ENCODE data around the gene EOGT.

The EOGT gene

DNA sequence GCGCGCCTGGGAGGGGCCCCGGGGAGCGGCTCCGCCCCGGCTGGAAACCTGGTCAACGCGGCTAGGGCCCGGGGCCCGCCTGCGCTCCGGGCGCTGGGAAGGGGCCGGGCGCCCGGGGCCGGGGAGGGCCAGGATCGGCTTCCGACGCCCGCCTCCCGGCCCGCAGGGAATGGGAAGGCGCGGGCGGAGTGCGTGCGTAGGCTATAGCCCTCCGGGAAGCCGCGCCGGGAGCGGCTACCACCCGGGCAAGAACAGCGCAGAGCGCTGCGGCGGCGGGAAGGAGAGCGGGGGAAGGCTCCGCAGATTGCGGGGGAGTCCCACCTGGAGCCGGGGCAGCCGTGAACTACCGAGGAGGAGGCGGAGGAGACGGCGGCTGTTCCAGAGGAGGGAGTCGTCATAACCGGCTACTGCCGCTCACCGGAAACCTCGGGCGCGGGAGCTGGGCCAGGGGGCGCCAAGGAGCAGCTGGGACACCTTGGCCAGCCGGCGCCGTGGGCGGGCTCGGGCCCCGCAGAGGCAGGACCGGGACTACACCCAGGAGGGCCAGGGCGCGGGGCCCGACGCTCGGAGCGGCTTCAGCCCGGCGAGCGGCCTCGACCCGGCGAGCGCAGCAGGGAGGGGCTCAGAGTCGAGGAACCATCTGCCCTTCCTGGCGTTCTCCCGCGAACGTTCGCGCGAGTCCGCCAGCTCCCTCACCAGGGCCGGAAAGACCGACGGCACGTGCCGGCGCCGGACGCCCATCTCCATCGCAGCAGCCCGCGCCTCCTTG, at the start of gene EOGT:
Gene EOGT, minus strand, starts transcription at position 432 of the 769 bp plus-strand sequence. CDS start 3,838 bp downstream, outside the sequence.
- no peaks in the 10 kb centered on the region for H3K27me3 ChIP-seq (ENCODE audit: insufficient read depth, low read length, poor library complexity, severe bottlenecking)
- H3K9me3 ChIP-seq (ENCODE audit: insufficient read depth, low read depth, low read length) = no peaks in the 10 kb centered on the region
- H2AFZ ChIP-seq (ENCODE audit: low read length) = peak within 1 kb of the TSS; percentile 91
- peak within 1 kb of the TSS; percentile 80 for H3K4me2 ChIP-seq (ENCODE audit: low read depth, low read length, poor library complexity, severe bottlenecking)
- H3K4me1 ChIP-seq (ENCODE audit: insufficient read depth, low read length, poor library complexity, severe bottlenecking) = peaks cover 44% of the 10 kb centered on the region
- no peaks in the 10 kb centered on the region for H4K20me1 ChIP-seq (ENCODE audit: insufficient read depth, low read length, poor library complexity, severe bottlenecking)
- H3K9me2 ChIP-seq (replicated peaks; ENCODE audit: low read depth, low read length) = no peaks in the 10 kb centered on the region
- peaks cover 4% of the 10 kb centered on the region; the same call in 1 of the 2 replicates for H3F3A ChIP-seq (ENCODE audit: low read depth)
- TF ChIP-seq, protein P1, sequence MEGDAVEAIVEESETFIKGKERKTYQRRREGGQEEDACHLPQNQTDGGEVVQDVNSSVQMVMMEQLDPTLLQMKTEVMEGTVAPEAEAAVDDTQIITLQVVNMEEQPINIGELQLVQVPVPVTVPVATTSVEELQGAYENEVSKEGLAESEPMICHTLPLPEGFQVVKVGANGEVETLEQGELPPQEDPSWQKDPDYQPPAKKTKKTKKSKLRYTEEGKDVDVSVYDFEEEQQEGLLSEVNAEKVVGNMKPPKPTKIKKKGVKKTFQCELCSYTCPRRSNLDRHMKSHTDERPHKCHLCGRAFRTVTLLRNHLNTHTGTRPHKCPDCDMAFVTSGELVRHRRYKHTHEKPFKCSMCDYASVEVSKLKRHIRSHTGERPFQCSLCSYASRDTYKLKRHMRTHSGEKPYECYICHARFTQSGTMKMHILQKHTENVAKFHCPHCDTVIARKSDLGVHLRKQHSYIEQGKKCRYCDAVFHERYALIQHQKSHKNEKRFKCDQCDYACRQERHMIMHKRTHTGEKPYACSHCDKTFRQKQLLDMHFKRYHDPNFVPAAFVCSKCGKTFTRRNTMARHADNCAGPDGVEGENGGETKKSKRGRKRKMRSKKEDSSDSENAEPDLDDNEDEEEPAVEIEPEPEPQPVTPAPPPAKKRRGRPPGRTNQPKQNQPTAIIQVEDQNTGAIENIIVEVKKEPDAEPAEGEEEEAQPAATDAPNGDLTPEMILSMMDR (conservative IDR thresholded peaks at IDR 0.05; ENCODE audit: low read length) = peak; percentile 60
- TF ChIP-seq EZH2phosphoT487 (IDR thresholded peaks at IDR 0.05; ENCODE audit: borderline replicate concordance) = no peak
- peak within 1 kb of the TSS; percentile 81 for H3K4me3 ChIP-seq (ENCODE audit: low read length, poor library complexity, severe bottlenecking)
- peak within 1 kb of the TSS; percentile 90 for H3K9ac ChIP-seq (ENCODE audit: low read depth, low read length, poor library complexity, severe bottlenecking)
- no peaks in the 10 kb centered on the region for H3K36me3 ChIP-seq (ENCODE audit: insufficient read depth, low read length)
- H3K79me2 ChIP-seq (ENCODE audit: insufficient read depth, low read length) = peaks cover 17% of the 10 kb centered on the region

DNA sequence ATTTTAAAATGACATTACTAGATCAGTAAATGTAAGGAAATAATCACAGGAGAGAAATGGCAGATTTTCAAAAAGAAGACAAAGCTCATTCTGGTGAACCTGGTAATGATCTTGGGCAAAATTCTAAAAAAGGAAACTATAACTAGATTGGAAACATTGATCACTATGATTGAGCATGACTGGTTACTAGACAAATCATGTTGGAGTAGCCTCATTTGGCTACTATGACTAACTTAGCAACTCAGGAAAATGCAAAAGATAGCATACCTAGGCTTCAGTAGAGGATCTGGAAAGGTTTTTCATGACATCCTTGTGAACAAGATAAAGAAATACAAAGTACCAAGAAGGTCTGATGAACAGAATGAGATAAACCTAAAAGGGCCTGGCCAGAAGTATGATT, 46.2 kb upstream of the EOGT start:
- H4K20me1 ChIP-seq (ENCODE audit: insufficient read depth, low read length, poor library complexity, severe bottlenecking) = no peaks in the 10 kb centered on the region
- H3K36me3 ChIP-seq (ENCODE audit: insufficient read depth, low read length) = peaks cover 60% of the 10 kb centered on the region
- H3K9ac ChIP-seq (ENCODE audit: low read depth, low read length, poor library complexity, severe bottlenecking) = no peak overlapping the region
- H3K27me3 ChIP-seq (ENCODE audit: insufficient read depth, low read length, poor library complexity, severe bottlenecking) = no peaks in the 10 kb centered on the region
- no peak overlapping the region for H3K4me3 ChIP-seq (ENCODE audit: low read length, poor library complexity, severe bottlenecking)
- H3K9me2 ChIP-seq (replicated peaks; ENCODE audit: low read depth, low read length) = no peaks in the 10 kb centered on the region
- no peaks in the 10 kb centered on the region for H3K9me3 ChIP-seq (ENCODE audit: insufficient read depth, low read depth, low read length)
- no peaks in the 10 kb centered on the region for H3K79me2 ChIP-seq (ENCODE audit: insufficient read depth, low read length)
- H3F3A ChIP-seq (ENCODE audit: low read depth) = no peaks in the 10 kb centered on the region
- H2AFZ ChIP-seq (ENCODE audit: low read length) = no peak overlapping the region
- H3K4me2 ChIP-seq (ENCODE audit: low read depth, low read length, poor library complexity, severe bottlenecking) = no peak overlapping the region
- H3K4me1 ChIP-seq (ENCODE audit: insufficient read depth, low read length, poor library complexity, severe bottlenecking) = peaks cover 29% of the 10 kb centered on the region
- TF ChIP-seq, protein P1 (conservative IDR thresholded peaks at IDR 0.05; ENCODE audit: low read length) = no peak
- no peak for TF ChIP-seq EZH2phosphoT487 (IDR thresholded peaks at IDR 0.05; ENCODE audit: borderline replicate concordance)

DNA sequence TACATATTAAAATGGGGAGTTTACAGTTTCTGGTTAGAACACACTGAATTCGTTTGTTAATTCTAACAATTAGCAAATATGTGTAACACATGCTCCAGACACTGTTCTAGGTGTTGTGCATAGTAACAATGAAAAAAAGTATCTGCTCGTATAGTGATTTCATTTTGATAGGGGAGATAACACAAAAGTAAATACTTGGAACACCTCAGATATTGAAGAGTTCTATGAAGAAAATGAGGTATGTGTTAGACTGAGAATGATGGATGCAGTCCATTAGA, 45.4 kb upstream of the EOGT start:
- Histone ChIP-seq H3K27me3 (ENCODE audit: insufficient read depth, low read length, poor library complexity, severe bottlenecking) (no peaks in the 10 kb centered on the region), H3K4me2 (ENCODE audit: low read depth, low read length, poor library complexity, severe bottlenecking) (peak overlapping the region; percentile 48), H3K79me2 (ENCODE audit: insufficient read depth, low read length) (no peaks in the 10 kb centered on the region), H3K9ac (ENCODE audit: low read depth, low read length, poor library complexity, severe bottlenecking) (peak overlapping the region; percentile 46), H3F3A (ENCODE audit: low read depth) (no peaks in the 10 kb centered on the region), H4K20me1 (ENCODE audit: insufficient read depth, low read length, poor library complexity, severe bottlenecking) (no peaks in the 10 kb centered on the region), H3K9me3 (ENCODE audit: insufficient read depth, low read depth, low read length) (no peaks in the 10 kb centered on the region), H2AFZ (ENCODE audit: low read length) (no peak overlapping the region), H3K9me2 (replicated peaks; ENCODE audit: low read depth, low read length) (no peaks in the 10 kb centered on the region), H3K4me3 (ENCODE audit: low read length, poor library complexity, severe bottlenecking) (no peak overlapping the region), H3K36me3 (ENCODE audit: insufficient read depth, low read length) (peaks cover 62% of the 10 kb centered on the region), H3K4me1 (ENCODE audit: insufficient read depth, low read length, poor library complexity, severe bottlenecking) (peaks cover 21% of the 10 kb centered on the region)
- TF ChIP-seq, protein P1 (conservative IDR thresholded peaks at IDR 0.05; ENCODE audit: low read length) = no peak
- TF ChIP-seq EZH2phosphoT487 (IDR thresholded peaks at IDR 0.05; ENCODE audit: borderline replicate concordance) = no peak
